Calu3 (cell line): ENCODE results near the gene ATP1A2. TPM values are rescaled to one million over a fixed set of nuclear protein-coding genes. Genes with fewer than 3 reads are reported as not detected.

Experiments used
- BruUV-seq: library from RNA; stranded (reverse); fragments of 400-500 nt; replicated peaks from 2 replicates; lab custom pipeline; 2021; lab: Mats Ljungman, UMichigan
- CTCF ChIA-PET: fragments of 300-600 bp; sonication (Branson Sonifier 250); formaldehyde crosslinking; loops from one replicate; lab custom pipeline; 2022; ENCODE audit warnings: antibody characterized with exemption; lab: Charles Lee
- DNase-seq: peaks from one replicate; pipeline ENCODE4 v3.0.0; 2022
- H3K27ac Mint-ChIP-seq: one replicate; pipeline ENCODE4 v1.8.0; 2022; ENCODE audit warnings: mixed read lengths; ENCODE audit not compliant: unreplicated experiment
- H3K27me3 Mint-ChIP-seq: one replicate; pipeline ENCODE4 v1.8.0; 2022; ENCODE audit warnings: mixed read lengths; ENCODE audit not compliant: unreplicated experiment
- H3K36me3 Mint-ChIP-seq: one replicate; pipeline ENCODE4 v1.8.0; 2022; ENCODE audit warnings: mild to moderate bottlenecking, moderate library complexity, mixed read lengths; ENCODE audit not compliant: insufficient read depth, unreplicated experiment
- H3K4me1 Mint-ChIP-seq: one replicate; pipeline ENCODE4 v1.8.0; 2022; ENCODE audit warnings: mild to moderate bottlenecking, low read depth, mixed read lengths; ENCODE audit not compliant: unreplicated experiment
- H3K4me3 Mint-ChIP-seq: one replicate; pipeline ENCODE4 v1.8.0; 2022; ENCODE audit warnings: mild to moderate bottlenecking, low read depth, moderate library complexity, mixed read lengths; ENCODE audit not compliant: unreplicated experiment
- H3K9me3 Mint-ChIP-seq: one replicate; pipeline ENCODE4 v1.8.0; 2022; ENCODE audit warnings: low read depth, mixed read lengths; ENCODE audit not compliant: unreplicated experiment
- intact Hi-C: fragments of 100-400 bp; cut with micrococcal nuclease; formaldehyde crosslinking; loops from one replicate; pipeline ENCODE4 v1.10.0; 2022; ENCODE audit not compliant: unreplicated experiment
- total RNA-seq: library from RNA; stranded (reverse); gene quantifications from 2 replicates; pipeline ENCODE4 v1.2.3, GENCODE V29; 2022
- TF ChIP-seq, protein P1 (sequence below): fragments of 200-600 bp; IDR thresholded peaks from one replicate; pipeline ENCODE4 v1.8.0; 2022; ENCODE audit warnings: antibody characterized with exemption; ENCODE audit not compliant: unreplicated experiment

ATP1A2 gene
- total RNA-seq, 1 experiment from 2014 or later, result not detected

DNA sequence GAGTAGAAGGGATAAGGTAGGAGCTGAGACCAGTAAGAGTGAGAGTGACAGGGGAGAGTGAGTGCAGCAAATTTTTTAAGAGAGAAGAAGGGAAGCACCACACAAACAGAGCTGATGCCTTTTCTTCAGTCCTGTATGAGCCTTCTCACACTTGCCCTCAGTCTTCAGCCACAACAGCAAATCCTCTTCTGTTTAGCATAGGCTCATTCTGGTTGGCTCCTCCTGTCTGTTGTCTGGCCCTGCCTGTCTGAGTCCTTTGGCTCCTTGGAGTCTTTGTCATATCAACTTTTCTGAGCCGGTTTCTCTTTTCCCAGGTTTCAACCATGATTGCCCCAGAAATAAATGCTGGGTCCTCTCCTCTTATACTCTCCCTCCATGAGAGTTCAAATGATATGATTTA is 62.1 kb downstream of the ATP1A2 start:
- BruUV-seq, result no TSS peak
- no peak overlapping the region for H3K4me3 Mint-ChIP-seq
- H3K27me3 Mint-ChIP-seq, result peaks cover 89% of the 10 kb centered on the region
- no peak overlapping the region for H3K27ac Mint-ChIP-seq
- intact Hi-C loops, result no loop called here
- H3K36me3 Mint-ChIP-seq, result no peaks in the 10 kb centered on the region
- H3K9me3 Mint-ChIP-seq, result no peaks in the 10 kb centered on the region
- CTCF ChIA-PET, result interaction anchor here (0.7 kb wide), 1 partner anchor 39 kb away, joined by 4 read pairs; no protein-coding TSS in a partner anchor
- no peaks in the 10 kb centered on the region for H3K4me1 Mint-ChIP-seq
- no peak for DNase-seq
- TF ChIP-seq, protein P1, sequence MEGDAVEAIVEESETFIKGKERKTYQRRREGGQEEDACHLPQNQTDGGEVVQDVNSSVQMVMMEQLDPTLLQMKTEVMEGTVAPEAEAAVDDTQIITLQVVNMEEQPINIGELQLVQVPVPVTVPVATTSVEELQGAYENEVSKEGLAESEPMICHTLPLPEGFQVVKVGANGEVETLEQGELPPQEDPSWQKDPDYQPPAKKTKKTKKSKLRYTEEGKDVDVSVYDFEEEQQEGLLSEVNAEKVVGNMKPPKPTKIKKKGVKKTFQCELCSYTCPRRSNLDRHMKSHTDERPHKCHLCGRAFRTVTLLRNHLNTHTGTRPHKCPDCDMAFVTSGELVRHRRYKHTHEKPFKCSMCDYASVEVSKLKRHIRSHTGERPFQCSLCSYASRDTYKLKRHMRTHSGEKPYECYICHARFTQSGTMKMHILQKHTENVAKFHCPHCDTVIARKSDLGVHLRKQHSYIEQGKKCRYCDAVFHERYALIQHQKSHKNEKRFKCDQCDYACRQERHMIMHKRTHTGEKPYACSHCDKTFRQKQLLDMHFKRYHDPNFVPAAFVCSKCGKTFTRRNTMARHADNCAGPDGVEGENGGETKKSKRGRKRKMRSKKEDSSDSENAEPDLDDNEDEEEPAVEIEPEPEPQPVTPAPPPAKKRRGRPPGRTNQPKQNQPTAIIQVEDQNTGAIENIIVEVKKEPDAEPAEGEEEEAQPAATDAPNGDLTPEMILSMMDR, result no peak

DNA sequence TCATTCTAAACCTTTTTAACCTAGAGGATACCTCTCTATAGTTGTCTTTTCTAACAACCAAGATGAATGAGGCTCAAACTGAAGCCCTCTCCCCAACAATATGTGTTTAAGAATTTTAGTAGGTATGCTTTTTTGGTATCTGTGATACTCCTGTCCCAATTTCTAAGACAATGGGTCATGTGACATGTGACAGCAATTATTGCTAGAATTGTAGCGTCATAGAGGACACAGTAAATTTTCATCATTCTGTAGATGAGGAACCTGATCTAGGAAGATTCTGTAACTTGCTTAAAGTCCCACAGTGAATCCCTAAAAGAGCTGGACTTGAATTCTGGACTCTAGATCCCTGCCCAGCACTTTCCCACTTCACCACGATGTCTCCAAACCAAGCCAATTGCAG is 63.2 kb downstream of the ATP1A2 start:
- no peaks in the 10 kb centered on the region for H3K36me3 Mint-ChIP-seq
- peaks cover 79% of the 10 kb centered on the region for H3K27me3 Mint-ChIP-seq
- CTCF ChIA-PET, result no interaction called here
- BruUV-seq, result no TSS peak
- no peaks in the 10 kb centered on the region for H3K9me3 Mint-ChIP-seq
- TF ChIP-seq, protein P1, result no peak
- no peaks in the 10 kb centered on the region for H3K4me1 Mint-ChIP-seq
- DNase-seq, result no peak
- no peak overlapping the region for H3K4me3 Mint-ChIP-seq
- intact Hi-C loops, result no loop called here
- no peak overlapping the region for H3K27ac Mint-ChIP-seq

DNA sequence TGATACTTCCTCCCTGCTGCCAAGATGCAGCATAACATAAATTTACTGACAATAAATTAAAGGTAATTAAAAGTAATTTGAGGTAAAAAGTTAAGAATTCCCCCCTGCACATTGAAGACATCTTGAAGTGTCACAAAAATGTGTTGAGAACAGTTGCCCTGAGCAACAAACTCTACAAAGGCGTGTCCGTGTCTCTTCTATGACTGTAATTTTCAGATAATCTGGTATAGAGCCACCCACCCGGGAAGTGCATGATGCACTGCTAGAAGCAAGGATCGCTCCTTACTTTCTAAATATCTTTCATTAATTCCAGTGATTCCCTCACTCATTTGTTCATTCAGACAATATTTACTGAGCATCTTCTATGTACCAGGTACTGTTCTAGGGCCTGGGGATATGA is 63.8 kb downstream of the ATP1A2 start:
- no peaks in the 10 kb centered on the region for H3K36me3 Mint-ChIP-seq
- no peaks in the 10 kb centered on the region for H3K9me3 Mint-ChIP-seq
- intact Hi-C loops, result no loop called here
- no TSS peak for BruUV-seq
- DNase-seq, result no peak
- H3K4me1 Mint-ChIP-seq, result no peaks in the 10 kb centered on the region
- CTCF ChIA-PET, result interaction anchor here (1.1 kb wide), 1 partner anchor 14 kb away, joined by 3 read pairs; no protein-coding TSS in a partner anchor
- peaks cover 73% of the 10 kb centered on the region for H3K27me3 Mint-ChIP-seq
- TF ChIP-seq, protein P1, result no peak
- no peak overlapping the region for H3K27ac Mint-ChIP-seq
- no peak overlapping the region for H3K4me3 Mint-ChIP-seq

DNA sequence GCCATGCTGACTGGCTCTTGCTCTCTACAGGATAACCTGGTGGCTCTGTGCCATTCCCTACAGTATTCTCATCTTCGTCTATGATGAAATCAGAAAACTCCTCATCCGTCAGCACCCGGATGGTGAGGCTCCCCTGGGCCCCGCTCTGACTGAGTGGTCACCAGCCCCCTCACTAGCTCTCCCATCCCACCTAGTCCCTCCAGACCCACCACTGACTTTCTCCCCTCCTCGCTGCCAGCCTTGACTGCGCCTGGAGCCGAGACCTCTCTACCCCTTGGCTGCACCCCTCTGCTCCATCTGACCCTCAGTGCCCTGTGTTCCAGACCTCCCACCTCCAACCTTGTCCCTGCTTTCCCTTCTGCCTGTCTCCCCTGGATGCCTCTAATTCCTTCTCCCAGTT is 70.7 kb downstream of the ATP1A2 start:
- no peaks in the 10 kb centered on the region for H3K36me3 Mint-ChIP-seq
- no TSS peak for BruUV-seq
- intact Hi-C loops, result no loop called here
- no peaks in the 10 kb centered on the region for H3K4me1 Mint-ChIP-seq
- no peak overlapping the region for H3K4me3 Mint-ChIP-seq
- CTCF ChIA-PET, result no interaction called here
- no peak for DNase-seq
- TF ChIP-seq, protein P1, result no peak
- no peak overlapping the region for H3K27ac Mint-ChIP-seq
- H3K9me3 Mint-ChIP-seq, result no peaks in the 10 kb centered on the region
- peaks cover 56% of the 10 kb centered on the region for H3K27me3 Mint-ChIP-seq
